ENCODE measurements around the gene SMCO4.

DNA sequence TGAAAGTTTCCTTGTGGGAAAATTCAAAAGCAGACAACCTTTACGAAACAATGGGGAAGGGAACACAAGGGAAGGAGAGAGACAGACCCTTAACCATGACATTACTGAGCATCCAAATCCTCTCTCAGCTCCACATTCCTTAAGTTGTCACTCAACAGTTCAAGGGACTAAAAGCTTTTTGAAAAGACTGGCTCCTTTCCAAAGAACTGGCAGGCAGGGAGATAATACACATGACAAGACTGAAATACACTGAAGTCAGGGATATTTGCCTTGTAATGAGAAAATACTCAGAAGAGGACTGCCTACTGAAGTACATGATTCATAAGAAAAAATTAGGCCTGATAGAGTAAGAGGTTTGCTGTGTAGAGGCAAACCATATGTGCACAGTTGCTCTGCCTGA is 69.1 kb downstream of the SMCO4 start:
- TF ChIP-seq GATA2 (IDR thresholded peaks at IDR 0.05; ENCODE audit: low read depth, low read length) (no peak), GATA3 (IDR thresholded peaks at IDR 0.05; ENCODE audit: low read depth, low read length) (no peak)

Measured in SH-SY5Y (cell line).